GM23338 (cell line): ENCODE results near the gene CYB5R3. TPM values are rescaled to one million over a fixed set of nuclear protein-coding genes. Genes with fewer than 3 reads are reported as not detected.

Experiments used
- ATAC-seq: fragments of 200-7000 bp; cut with Tn5 transposase; 3 replicates; pipeline ENCODE4 v1.9.1; 2020
- DNase-seq: peaks from one replicate; pipeline ENCODE4 v3.0.0-alpha.2; 2015; ENCODE audit warnings: low spot score
- H2AFZ ChIP-seq: fragments of 200-600 bp; sonication (generic); 2 replicates; pipeline ENCODE4 v1.8.0; 2016; ENCODE audit warnings: antibody characterized with exemption, mild to moderate bottlenecking, moderate library complexity
- H3F3A ChIP-seq: fragments of 200-600 bp; sonication (generic); replicated peaks from 2 replicates; pipeline ENCODE4 v1.8.0; 2017; ENCODE audit warnings: antibody characterized with exemption, mixed run types, low read depth
- H3K27ac ChIP-seq: fragments of 200-600 bp; sonication (generic); 2 replicates; pipeline ENCODE4 v1.6.1; 2016; ENCODE audit warnings: low read depth
- H3K27me3 ChIP-seq: fragments of 200-600 bp; sonication (generic); 2 replicates; pipeline ENCODE4 v1.8.0; 2016; ENCODE audit warnings: mild to moderate bottlenecking, mixed run types, moderate library complexity; ENCODE audit not compliant: insufficient read depth
- H3K36me3 ChIP-seq: fragments of 200-600 bp; sonication (generic); 2 replicates; pipeline ENCODE4 v1.8.0; 2016; ENCODE audit warnings: mild to moderate bottlenecking; ENCODE audit not compliant: insufficient read depth
- H3K4me1 ChIP-seq: fragments of 200-600 bp; sonication (generic); 2 replicates; pipeline ENCODE4 v1.8.0; 2016; ENCODE audit warnings: mild to moderate bottlenecking, moderate library complexity; ENCODE audit not compliant: insufficient read depth
- H3K4me2 ChIP-seq: fragments of 200-600 bp; sonication (generic); 2 replicates; pipeline ENCODE4 v1.7.1; 2017; ENCODE audit warnings: mixed run types
- H3K4me3 ChIP-seq: fragments of 200-600 bp; sonication (generic); 2 replicates; pipeline ENCODE4 v1.6.1; 2016; ENCODE audit warnings: mixed run types
- H3K79me2 ChIP-seq: fragments of 200-600 bp; sonication (generic); replicated peaks from 2 replicates; pipeline ENCODE4 v1.8.0; 2017; ENCODE audit warnings: mild to moderate bottlenecking; ENCODE audit not compliant: insufficient read depth
- H3K9me2 ChIP-seq: fragments of 200-600 bp; sonication (generic); 2 replicates; pipeline ENCODE4 v1.8.0; 2017; ENCODE audit not compliant: insufficient read depth
- H4K20me1 ChIP-seq: fragments of 200-600 bp; sonication (generic); replicated peaks from 2 replicates; pipeline ENCODE4 v1.8.0; 2017; ENCODE audit warnings: mild to moderate bottlenecking; ENCODE audit not compliant: insufficient read depth
- H3K27ac Mint-ChIP-seq: 2 replicates; pipeline ENCODE4 v1.8.0; 2020; ENCODE audit warnings: inconsistent platforms, mild to moderate bottlenecking, moderate library complexity, mixed read lengths
- H3K27me3 Mint-ChIP-seq: 3 replicates; pipeline ENCODE4 v1.8.0; 2022; ENCODE audit warnings: low read depth, mild to moderate bottlenecking, moderate library complexity, mixed read lengths, inconsistent platforms; ENCODE audit not compliant: insufficient read depth, poor library complexity
- H3K36me3 Mint-ChIP-seq: 3 replicates; pipeline ENCODE4 v1.8.0; 2021; ENCODE audit warnings: low read depth, mild to moderate bottlenecking, inconsistent platforms, moderate library complexity, mixed read lengths
- H3K4me1 Mint-ChIP-seq: 3 replicates; pipeline ENCODE4 v1.8.0; 2020; ENCODE audit warnings: mild to moderate bottlenecking, inconsistent platforms, mixed read lengths
- H3K4me3 Mint-ChIP-seq: 3 replicates; pipeline ENCODE4 v1.8.0; 2021; ENCODE audit warnings: moderate library complexity, mild to moderate bottlenecking, inconsistent platforms, mixed read lengths
- H3K9me3 Mint-ChIP-seq: 3 replicates; pipeline ENCODE4 v1.8.0; 2020; ENCODE audit warnings: moderate library complexity, mild to moderate bottlenecking, inconsistent platforms, mixed read lengths
- NANOG ChIP-seq: IDR thresholded peaks from 2 replicates; pipeline ENCODE4 v1.6.1; 2016; ENCODE audit warnings: antibody characterized with exemption, borderline replicate concordance
- POLR2AphosphoS5 ChIP-seq: IDR thresholded peaks from 2 replicates; pipeline ENCODE4 v1.6.1; 2016; ENCODE audit warnings: antibody characterized with exemption, low read depth
- STAT1 ChIP-seq: IDR thresholded peaks from one replicate; pipeline ENCODE4 v1.6.1; 2016; ENCODE audit warnings: antibody characterized with exemption; ENCODE audit not compliant: unreplicated experiment
- ZNF331 ChIP-seq: fragments of 250-450 bp; sonication (Bioruptor Pico); IDR thresholded peaks from 2 replicates; pipeline ENCODE4 v1.5.0; 2020; ENCODE audit warnings: low read depth, mild to moderate bottlenecking, moderate library complexity
- polyA plus RNA-seq: library from polyadenylated mRNA; unstranded; fragments of >200 nt; fragmentation: Nextera tagmentation; extraction: Ambion mirVana; gene quantifications from 2 replicates; pipeline ENCODE4 v1.2.1, GENCODE V29; 2016
- total RNA-seq: library from RNA; depleted of rRNA; stranded (reverse); fragments of >200 nt; shearing (Covaris generic); gene quantifications from 2 replicates; pipeline ENCODE4 v1.2.3, GENCODE V29; 2014
- TF ChIP-seq, protein P1 (sequence below): IDR thresholded peaks from 2 replicates; pipeline ENCODE4 v1.6.1; 2016; ENCODE audit warnings: antibody characterized with exemption
- TF ChIP-seq, protein P2 (sequence below): IDR thresholded peaks from one replicate; pipeline ENCODE4 v1.6.1; 2018; ENCODE audit warnings: antibody characterized with exemption; ENCODE audit not compliant: unreplicated experiment

Gene CYB5R3
- total and polyA plus RNA-seq, 2 experiments from 2014 or later, result 76.2 to 76.9 TPM

DNA sequence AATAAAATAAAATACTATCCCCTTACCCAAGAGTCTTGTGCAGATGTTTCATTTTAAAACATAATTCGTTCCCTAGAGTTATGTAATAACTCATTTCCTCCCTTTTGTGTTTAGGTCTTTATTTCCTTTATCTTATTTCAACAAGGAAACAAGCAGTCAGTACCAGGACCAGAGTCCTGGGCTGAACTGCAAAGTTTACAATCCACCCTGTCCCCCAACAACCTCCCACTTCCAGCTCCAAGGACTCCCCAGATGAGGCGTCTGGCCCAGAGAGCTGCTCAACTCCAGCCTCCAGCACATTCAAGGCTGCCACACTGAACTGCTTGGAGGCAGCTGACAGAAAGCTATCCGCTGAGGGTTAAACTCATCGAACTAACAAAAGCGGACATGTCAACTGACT is 39.0 kb downstream of the CYB5R3 start:
- H3K27ac Mint-ChIP-seq, result no peak overlapping the region
- peaks cover 77% of the 10 kb centered on the region for H3K36me3 Mint-ChIP-seq
- Histone ChIP-seq H3K27me3 (no peaks in the 10 kb centered on the region), H3K27ac (no peak overlapping the region; the same call in 1 of the 2 replicates), H3K4me3 (no peak overlapping the region), H3K79me2 (peaks cover 89% of the 10 kb centered on the region), H4K20me1 (peaks cover 48% of the 10 kb centered on the region), H3F3A (no peaks in the 10 kb centered on the region; the same call in none of the 2 replicates), H3K36me3 (peaks cover 12% of the 10 kb centered on the region), H3K4me1 (peaks cover 10% of the 10 kb centered on the region; the same call in 1 of the 2 replicates), H3K9me2 (no peaks in the 10 kb centered on the region), H2AFZ (no peak overlapping the region), H3K4me2 (no peak overlapping the region)
- peaks cover 37% of the 10 kb centered on the region for H3K4me1 Mint-ChIP-seq
- H3K4me3 Mint-ChIP-seq, result no peak overlapping the region
- no peak for DNase-seq
- ATAC-seq, result no peak
- peaks cover 8% of the 10 kb centered on the region; the same call in 2 of the 3 replicates for H3K9me3 Mint-ChIP-seq
- H3K27me3 Mint-ChIP-seq, result peaks cover 26% of the 10 kb centered on the region
- TF ChIP-seq, protein P1, sequence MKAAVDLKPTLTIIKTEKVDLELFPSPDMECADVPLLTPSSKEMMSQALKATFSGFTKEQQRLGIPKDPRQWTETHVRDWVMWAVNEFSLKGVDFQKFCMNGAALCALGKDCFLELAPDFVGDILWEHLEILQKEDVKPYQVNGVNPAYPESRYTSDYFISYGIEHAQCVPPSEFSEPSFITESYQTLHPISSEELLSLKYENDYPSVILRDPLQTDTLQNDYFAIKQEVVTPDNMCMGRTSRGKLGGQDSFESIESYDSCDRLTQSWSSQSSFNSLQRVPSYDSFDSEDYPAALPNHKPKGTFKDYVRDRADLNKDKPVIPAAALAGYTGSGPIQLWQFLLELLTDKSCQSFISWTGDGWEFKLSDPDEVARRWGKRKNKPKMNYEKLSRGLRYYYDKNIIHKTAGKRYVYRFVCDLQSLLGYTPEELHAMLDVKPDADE, result no peak
- TF ChIP-seq NANOG (no peak), STAT1 (no peak), POLR2AphosphoS5 (no peak)
- TF ChIP-seq, protein P2, sequence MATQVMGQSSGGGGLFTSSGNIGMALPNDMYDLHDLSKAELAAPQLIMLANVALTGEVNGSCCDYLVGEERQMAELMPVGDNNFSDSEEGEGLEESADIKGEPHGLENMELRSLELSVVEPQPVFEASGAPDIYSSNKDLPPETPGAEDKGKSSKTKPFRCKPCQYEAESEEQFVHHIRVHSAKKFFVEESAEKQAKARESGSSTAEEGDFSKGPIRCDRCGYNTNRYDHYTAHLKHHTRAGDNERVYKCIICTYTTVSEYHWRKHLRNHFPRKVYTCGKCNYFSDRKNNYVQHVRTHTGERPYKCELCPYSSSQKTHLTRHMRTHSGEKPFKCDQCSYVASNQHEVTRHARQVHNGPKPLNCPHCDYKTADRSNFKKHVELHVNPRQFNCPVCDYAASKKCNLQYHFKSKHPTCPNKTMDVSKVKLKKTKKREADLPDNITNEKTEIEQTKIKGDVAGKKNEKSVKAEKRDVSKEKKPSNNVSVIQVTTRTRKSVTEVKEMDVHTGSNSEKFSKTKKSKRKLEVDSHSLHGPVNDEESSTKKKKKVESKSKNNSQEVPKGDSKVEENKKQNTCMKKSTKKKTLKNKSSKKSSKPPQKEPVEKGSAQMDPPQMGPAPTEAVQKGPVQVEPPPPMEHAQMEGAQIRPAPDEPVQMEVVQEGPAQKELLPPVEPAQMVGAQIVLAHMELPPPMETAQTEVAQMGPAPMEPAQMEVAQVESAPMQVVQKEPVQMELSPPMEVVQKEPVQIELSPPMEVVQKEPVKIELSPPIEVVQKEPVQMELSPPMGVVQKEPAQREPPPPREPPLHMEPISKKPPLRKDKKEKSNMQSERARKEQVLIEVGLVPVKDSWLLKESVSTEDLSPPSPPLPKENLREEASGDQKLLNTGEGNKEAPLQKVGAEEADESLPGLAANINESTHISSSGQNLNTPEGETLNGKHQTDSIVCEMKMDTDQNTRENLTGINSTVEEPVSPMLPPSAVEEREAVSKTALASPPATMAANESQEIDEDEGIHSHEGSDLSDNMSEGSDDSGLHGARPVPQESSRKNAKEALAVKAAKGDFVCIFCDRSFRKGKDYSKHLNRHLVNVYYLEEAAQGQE, result no peak

DNA sequence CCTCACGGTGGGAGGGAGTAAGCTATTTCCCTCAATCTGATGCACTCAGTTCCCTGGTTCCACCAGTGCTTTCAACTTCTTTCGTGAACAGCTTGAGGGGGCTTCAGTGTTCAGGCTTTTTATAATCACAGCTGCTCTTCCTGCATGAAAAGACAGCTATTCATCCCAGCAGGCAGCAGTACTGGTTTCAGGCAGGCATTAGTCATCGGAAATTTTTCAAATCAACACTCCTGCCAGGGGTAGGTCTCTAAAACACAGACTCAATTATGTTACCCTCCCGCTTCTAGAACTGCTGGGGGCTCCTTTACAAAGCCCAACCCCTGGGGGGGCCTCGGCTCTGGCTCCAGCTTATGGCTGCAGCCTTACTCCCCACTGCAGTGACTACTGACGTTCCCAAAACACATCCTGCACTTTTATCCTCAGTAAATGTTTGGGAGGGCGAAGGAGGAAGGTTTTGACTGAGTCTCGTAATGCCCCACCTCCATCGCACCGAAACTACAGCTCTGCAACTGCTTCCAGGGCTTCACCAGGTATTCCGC is 40.3 kb downstream of the CYB5R3 start:
- peaks cover 97% of the 10 kb centered on the region for H3K79me2 ChIP-seq
- Mint-ChIP-seq H3K4me1 (peaks cover 35% of the 10 kb centered on the region), H3K4me3 (no peak overlapping the region; the same call in 2 of the 3 replicates), H3K36me3 (peaks cover 74% of the 10 kb centered on the region), H3K9me3 (peaks cover 8% of the 10 kb centered on the region; the same call in 2 of the 3 replicates), H3K27ac (peak overlapping the region; percentile 81), H3K27me3 (peaks cover 19% of the 10 kb centered on the region)
- no peak overlapping the region for H3K4me3 ChIP-seq
- H3K9me2 ChIP-seq, result no peaks in the 10 kb centered on the region
- 0 out of 2 replicates have a peak overlapping the region, but pooled peaks have one; percentile 19 for H3K4me2 ChIP-seq
- ATAC-seq (peak; percentile 27; the same call in 2 of the 3 replicates), DNase-seq (no peak)
- peaks cover 12% of the 10 kb centered on the region for H3K36me3 ChIP-seq
- no peak overlapping the region for H2AFZ ChIP-seq
- peaks cover 10% of the 10 kb centered on the region; the same call in 1 of the 2 replicates for H3K4me1 ChIP-seq
- no peaks in the 10 kb centered on the region for H3K27me3 ChIP-seq
- H3F3A ChIP-seq, result no peaks in the 10 kb centered on the region; the same call in none of the 2 replicates
- H4K20me1 ChIP-seq, result peaks cover 61% of the 10 kb centered on the region
- H3K27ac ChIP-seq, result 0 out of 2 replicates have a peak overlapping the region, but pooled peaks have one; percentile 39
- no peak for TF ChIP-seq ZNF331 (CRISPR knock-in tag)
